GM21367 (cell line): ENCODE measurements around the gene CST11.
A peak's percentile ranks its signal among the peaks of the same experiment; 100 is the strongest.

Experiments used
- ATAC-seq: cut with Tn5 transposase; IDR thresholded peaks from one replicate; pipeline ENCODE4 v1.9.1; 2021; ENCODE audit not compliant: unreplicated experiment

CST11 gene

DNA sequence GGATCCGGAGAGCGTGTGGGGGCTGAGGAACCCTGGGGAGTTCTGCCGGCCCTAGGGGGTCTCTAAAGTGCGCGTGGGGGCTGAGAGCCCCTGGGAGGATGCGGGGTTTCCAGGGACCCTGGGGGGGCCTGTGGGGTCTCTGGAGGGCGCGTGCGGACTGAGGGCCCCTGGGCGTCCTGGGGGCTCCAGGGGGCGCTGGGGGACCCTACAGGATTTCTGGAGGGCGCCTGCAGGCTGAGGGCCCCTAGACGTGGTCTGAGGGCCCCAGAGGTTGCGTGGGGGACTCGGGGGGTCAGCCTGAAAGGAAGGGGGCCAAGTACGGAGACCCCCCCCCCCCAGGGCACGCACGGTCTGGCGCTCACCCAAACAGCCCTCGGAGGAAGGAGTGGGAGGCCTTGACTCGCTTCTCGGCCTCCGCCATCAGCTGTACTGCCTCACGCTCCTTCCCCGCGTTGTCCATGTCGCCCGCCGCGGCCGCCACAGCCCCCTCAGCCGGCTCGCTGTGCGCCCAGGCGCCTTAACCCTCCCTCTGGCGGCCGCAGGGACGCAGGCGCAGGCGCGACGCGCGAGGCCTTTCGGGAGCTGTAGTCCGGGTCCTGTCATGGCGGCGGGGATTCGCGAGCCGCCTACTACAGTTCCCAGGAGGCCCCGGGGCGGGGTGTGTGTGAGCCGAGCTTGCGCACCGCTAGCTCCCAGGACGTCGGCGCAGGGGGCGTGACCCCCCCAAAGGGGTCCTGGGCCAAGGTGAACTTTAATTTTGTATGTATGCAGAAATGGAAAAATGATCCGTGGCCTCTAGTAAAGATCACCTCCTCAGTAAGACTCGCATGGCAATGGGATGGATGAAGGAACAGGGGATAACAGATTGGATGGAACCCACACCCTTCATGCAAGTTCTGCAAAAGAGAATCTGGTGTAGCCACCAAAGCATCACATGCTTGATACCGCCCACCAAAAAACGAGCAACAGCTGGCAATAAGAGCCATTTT is 31.4 kb downstream of the CST11 start, which contains the start of gene NAPB:
NAPB (minus strand) TSS at position 546 of the 989 bp plus-strand sequence; CDS start at position 460, 86 bp downstream.
- peak; percentile 96 for ATAC-seq

DNA sequence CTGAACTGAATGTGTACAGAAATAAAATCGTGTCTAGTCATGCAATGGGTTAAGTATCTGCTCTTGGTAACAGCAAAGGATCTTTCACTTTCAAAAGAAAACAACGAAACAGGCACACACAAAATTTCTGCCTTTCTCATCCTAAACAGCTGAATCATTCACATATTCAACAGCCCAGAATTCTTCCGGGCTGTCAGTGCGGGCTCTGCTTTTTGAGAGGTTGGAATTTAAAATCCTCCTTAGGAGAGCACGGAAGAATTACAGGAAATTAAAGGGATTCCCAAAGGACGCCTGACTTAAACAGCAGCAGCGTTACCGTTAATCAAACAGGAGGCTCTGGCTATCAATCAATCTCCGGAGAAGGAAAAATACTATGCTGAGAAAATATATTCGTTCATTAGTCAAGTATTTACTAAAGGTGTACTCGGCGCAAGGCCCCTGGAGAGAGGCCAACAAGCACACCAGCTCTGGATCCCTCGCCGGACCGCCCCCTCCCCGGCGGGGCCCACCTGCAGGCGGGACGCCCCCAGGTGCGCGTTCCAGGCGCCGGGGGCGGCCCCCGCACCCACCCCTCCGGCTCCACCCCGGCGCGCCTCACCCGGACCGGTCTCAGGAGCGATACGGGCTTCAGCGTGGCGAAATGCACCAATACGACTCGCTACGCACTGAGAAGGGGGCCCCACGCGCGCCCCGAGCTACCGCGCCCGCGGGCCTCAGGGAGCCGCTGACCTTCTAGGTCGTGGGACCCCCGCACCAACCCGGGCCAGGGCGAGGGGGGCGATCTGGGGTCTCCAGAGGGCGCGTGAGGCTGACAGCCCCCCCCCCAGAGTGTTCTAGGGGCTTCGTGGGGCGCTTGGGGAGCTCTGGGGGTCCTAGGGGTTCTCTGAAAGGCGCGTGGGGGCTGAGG is 32.4 kb downstream of the CST11 start:
- no peak for ATAC-seq

DNA sequence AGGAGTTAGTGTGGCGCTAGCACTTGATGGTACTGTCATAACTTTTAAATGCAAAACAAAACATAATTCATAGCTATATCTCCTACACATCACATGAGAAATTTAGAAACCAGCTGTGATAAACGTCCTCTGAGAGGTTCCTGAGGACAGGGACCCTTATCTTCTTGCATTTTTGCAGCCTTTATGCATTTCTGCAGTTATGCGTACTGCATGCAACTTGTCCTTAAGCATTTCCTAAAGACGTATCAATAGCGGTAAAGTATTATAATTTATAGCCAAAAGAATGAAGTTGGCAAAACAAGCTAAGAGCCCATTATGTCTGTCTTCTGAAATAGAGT is 33.0 kb downstream of the CST11 start:
- ATAC-seq, result no peak

- no peak for ATAC-seq
Observed at GRCh38 chr20:23417861-23418260, 34.8 kb downstream of the CST11 start.

- no peak for ATAC-seq
Observed at GRCh38 chr20:23415959-23416583, 36.6 kb downstream of the CST11 start.

GRCh38 chr20:23415555-23415954 is 37.1 kb downstream of the CST11 start:
- no peak for ATAC-seq

DNA sequence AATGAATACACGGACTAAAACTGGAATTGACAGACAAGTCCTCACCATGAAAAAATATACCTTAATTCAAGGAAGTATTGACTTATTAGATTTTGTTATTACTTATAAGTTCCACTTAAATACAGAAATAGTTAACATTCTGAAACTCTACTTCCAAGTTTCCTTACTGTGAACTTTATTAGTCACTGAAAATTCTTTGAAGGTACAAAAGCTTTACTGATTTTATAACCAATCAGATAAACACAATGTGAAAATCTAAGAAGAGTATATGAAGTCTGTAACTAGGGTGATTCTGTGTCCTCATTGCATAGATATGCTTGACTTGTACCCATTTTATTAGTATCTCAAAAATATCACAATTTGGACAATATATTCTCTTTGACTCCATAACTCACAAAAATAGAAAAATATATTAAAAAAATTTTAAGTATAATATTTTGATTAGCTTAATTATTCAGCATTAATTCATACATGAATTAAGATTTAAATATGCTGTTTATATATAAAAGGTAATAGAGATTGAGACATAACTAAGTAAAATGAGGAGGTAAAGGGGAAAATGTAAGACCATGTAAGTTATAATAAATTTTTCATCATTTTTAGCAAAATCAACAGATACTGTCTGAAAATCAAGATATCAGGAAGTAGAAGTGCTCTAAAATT is 38.0 kb downstream of the CST11 start:
- no peak for ATAC-seq

DNA sequence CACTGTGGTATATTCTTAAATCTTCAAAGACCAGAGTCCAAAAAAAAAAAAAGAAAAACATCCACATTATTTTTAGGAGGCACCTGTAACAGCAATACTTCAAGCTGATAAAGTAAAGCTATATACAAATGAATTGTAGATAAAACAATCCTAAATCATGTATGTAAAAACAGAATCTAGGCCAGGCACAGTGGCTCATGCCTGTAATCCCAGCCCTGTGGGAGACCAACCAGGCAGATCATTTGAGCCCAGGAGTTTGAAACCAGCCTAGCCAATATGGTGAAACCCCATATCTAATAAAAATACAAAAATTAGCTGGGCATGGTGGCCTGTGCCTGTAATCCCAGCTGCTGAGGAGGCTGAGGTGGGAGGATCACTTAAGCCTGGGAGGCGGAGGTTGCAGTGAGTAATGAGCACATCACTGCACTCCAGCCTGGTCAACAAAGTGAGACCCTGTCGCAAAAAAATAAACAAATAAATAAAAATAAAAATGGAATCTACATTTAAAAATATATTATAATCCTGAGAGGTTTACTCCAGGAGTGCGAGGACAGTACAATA is 38.7 kb downstream of the CST11 start:
- no peak for ATAC-seq

DNA sequence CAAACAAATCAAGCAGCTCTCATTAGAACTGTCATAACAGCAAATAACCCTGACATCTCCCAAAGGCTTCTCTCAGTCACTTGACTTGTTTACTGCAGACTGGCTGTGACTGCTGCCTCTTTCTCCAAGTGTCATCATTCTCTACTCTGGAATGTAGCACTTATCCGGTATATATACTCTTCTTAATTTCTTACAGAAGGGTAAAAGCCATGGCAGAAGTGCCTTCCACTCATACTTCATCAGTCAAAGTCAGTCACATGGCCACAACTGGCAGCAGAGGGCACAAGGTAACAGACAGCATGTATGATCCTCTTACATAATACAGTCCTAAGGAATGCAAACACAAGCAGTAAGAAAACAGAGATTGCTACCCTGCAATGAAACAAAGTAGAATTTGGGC is 40.6 kb downstream of the CST11 start:
- no peak for ATAC-seq

DNA sequence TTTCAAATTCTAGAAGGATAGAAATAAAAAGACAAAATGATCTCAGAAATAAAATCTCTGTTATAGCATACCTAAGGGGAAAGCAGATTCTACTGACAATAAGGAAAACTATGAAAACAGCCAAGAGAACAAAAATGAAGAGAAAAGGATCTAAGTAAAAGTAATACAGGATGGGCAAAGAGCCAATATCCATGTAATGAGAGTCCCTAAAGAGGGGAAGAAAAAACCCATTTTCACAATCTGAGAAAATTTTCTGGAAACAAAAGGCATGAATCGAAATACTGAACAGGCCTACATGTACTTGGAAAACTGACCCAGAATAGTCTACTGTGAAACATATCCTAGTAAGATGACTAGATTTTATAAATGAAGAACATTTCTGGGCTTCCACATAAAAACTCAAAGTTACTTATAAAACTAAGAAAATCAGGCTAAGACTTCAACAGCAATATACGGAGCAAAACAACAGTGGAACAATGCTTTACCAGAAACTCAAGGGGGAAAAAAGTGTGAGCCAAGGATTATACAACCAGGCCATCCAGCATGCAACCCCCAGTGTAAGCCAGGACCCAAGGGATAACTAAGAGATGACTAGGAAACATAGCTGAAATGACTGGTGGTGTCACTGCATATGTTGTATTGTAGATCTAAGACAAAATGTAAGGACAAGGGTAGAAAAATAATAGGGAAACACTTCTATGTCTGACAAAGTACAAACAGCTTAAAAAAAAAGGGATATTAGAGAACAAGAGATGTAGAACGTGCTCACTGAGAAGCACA is 41.6 kb downstream of the CST11 start:
- no peak for ATAC-seq

GRCh38 chr20:23409800-23410199 is 42.9 kb downstream of the CST11 start:
- no peak for ATAC-seq

DNA sequence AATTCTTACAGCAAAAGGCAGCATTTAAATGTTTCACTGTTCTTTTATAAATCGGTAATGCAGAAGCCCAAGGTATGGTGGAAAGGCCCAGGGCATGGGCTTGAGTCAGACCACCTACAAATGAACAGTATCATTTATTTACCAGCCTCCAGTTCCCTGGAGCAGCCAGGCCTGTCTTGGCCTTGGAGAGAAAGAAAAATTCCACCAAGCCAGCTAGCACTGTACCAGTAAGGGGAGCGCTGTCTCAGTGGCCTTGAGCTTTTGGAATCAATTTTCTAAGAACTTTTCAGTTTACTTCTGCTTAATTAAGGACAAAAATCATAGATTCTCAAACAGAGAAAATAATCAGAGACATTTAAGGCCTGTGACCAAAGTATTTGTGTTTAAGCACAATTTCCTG is 43.7 kb downstream of the CST11 start:
- ATAC-seq, result no peak

DNA sequence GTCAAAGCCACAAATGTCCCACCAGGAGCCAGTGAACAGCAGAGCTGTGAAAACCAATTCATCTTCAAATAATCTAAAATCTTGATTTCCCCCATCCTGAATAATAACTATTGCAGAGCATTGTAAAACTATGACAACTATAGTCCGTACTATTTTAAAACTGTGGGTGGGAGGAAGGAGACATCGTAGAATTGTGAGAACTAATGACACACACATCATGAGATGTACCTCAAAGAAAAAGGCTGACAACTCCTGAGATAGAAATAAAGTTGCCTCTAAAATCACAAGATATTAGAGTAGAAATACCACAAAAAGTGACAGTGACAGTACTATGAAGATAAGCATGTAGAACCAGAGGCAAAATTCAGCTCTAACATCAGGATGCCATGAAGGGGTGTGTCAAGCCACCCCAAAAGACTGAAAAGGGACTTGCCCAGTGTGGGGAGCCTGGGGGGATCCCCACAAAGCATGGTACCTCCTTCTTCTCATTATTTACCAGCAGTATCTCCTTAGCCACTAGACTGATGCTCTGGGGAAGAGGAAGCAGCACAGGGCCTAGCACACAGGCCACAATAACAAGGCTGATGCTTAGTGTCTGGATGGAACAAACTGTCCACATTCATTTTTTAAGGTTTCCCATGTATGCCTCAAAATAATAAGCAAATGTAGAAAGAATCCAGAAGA is 44.8 kb downstream of the CST11 start:
- ATAC-seq, result peak; percentile 76

DNA sequence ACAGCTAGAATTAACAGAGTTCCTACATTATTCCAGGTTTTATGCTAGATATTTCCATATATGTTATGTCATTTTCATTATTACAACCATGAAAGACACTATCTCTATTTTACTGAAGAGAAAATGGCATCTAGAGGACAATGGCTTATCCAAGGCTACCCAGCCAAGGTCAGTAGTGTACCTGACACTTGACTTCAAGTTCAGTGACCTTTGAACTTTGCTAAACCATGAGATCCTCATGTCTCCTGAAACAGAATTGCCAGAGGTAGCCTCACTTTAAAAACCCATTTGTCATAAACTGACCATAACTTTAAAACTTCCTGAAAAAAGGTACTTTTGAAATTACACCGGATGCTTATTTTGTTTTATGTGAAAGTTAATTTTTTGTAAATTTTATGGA is 45.8 kb downstream of the CST11 start:
- ATAC-seq, result no peak

DNA sequence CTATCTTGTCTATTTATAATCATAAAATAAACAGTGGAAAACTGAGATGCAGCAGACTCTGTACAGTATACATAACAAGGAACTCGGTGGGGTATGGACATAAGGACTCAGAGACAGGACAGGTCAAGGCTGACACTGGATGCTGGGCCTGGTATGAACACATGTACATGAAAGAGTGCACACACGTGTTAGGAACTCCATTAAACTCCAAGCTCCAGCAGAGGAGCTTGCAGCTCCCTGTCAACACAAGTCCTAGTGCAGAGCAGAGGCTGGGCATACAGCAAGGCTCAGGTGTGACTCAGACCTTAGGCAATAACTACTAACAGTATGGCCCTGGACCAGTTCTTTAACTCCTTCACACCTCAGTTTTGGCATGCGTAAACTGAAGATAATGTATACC is 48.5 kb downstream of the CST11 start:
- no peak for ATAC-seq

- no peak for ATAC-seq
Observed at GRCh38 chr20:23403751-23404150, 48.9 kb downstream of the CST11 start.

DNA sequence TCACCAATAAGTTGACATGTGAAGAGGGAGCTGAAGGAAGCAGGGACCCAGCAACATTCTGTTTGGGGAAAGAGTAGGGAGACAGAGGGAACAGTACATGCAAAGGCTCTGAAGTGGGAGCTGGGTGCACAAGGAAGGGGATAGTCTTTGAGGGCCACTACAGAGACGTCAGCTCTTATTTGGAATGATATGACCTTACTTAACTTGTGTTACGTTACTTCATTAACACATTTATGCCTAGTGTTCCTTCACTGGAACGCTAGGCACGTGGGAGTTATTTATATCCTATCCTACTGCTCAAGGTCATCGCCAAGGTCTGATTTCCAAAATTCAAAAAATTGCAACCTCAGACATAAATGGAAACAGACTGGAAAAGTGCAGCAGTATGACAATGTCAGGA is 51.6 kb downstream of the CST11 start:
- no peak for ATAC-seq
